ENCODE measurements around the gene RAI14.
"Not testable (repeated sequence)": the region's sequence is repeated elsewhere in the genome, so short reads cannot be mapped to it uniquely, and the experiment has no call there.

Gene RAI14

GRCh38 chr5:34736445-34737115 is 80.5 kb downstream of the RAI14 start:
- DNase-seq: no peak

GRCh38 chr5:34737731-34738130 is 81.6 kb downstream of the RAI14 start:
- no peak for DNase-seq

- no peak for DNase-seq
These were observed 82.3 kb downstream of the RAI14 start for GRCh38 chr5:34738381-34738780.

GRCh38 chr5:34740389-34740806 is 84.3 kb downstream of the RAI14 start:
- DNase-seq: no peak

GRCh38 chr5:34742061-34742460 is 85.9 kb downstream of the RAI14 start:
- DNase-seq: no peak

GRCh38 chr5:34743878-34744277 is 87.8 kb downstream of the RAI14 start:
- no peak for DNase-seq

GRCh38 chr5:34748431-34748830 is 92.3 kb downstream of the RAI14 start:
- DNase-seq: no peak

GRCh38 chr5:34749431-34749873 is 93.3 kb downstream of the RAI14 start:
- DNase-seq: no peak

GRCh38 chr5:34750206-34750605 is 94.1 kb downstream of the RAI14 start:
- DNase-seq: no peak

- DNase-seq: no peak
These were observed 95.9 kb downstream of the RAI14 start for GRCh38 chr5:34751807-34752736.

- DNase-seq: not testable (repeated sequence)
These were observed 97.1 kb downstream of the RAI14 start for GRCh38 chr5:34753236-34753635.

- no peak for DNase-seq
These were observed 99.8 kb downstream of the RAI14 start for GRCh38 chr5:34755926-34756325.

- no peak for DNase-seq
These were observed 100.9 kb downstream of the RAI14 start for GRCh38 chr5:34756781-34757624.

- DNase-seq: no peak
These were observed 102.4 kb downstream of the RAI14 start for GRCh38 chr5:34758514-34758913.

- DNase-seq: not testable (repeated sequence)
These were observed 103.1 kb downstream of the RAI14 start for GRCh38 chr5:34759213-34759612.

GRCh38 chr5:34765662-34766061 is 109.5 kb downstream of the RAI14 start:
- DNase-seq: no peak

GRCh38 chr5:34767180-34767579 is 111.1 kb downstream of the RAI14 start:
- DNase-seq: no peak

GRCh38 chr5:34770486-34770885 is 114.4 kb downstream of the RAI14 start:
- DNase-seq: no peak

- DNase-seq: no peak
These were observed 114.9 kb downstream of the RAI14 start for GRCh38 chr5:34771076-34771475.

GRCh38 chr5:34772267-34773098 is 116.4 kb downstream of the RAI14 start:
- no peak for DNase-seq

- DNase-seq: no peak
These were observed 118.0 kb downstream of the RAI14 start for GRCh38 chr5:34774139-34774538.

GRCh38 chr5:34774678-34775077 is 118.5 kb downstream of the RAI14 start:
- not testable (repeated sequence) for DNase-seq

Data from stimulated activated naive CD4-positive, alpha-beta T cell (primary cell).